MM.1S (cell line): Measurements from ENCODE around the gene KMT2E.
"Not testable (repeated sequence)": the region's sequence is repeated elsewhere in the genome, so short reads cannot be mapped to it uniquely, and the experiment has no call there.

Experiments used
- DNase-seq: peaks from one replicate; pipeline ENCODE4 v3.0.0-alpha.2; 2015
- H2AFZ ChIP-seq: fragments of 300-600 bp; sonication (generic); 2 replicates; pipeline ENCODE4 v1.6.0; 2016; ENCODE audit warnings: antibody characterized with exemption, low read length
- H3F3A ChIP-seq: fragments of 300-600 bp; sonication (generic); 2 replicates; pipeline ENCODE4 v1.6.1; 2016; ENCODE audit warnings: mild to moderate bottlenecking, antibody characterized with exemption, low read length, moderate library complexity, mixed read lengths; ENCODE audit not compliant: insufficient read depth
- H3K27ac ChIP-seq: fragments of 300-600 bp; sonication (generic); 2 replicates; pipeline ENCODE4 v1.5.1; 2016; ENCODE audit warnings: mild to moderate bottlenecking, low read length
- H3K27me3 ChIP-seq: fragments of 300-600 bp; sonication (generic); replicated peaks from 2 replicates; pipeline ENCODE4 v1.6.0; 2016; ENCODE audit warnings: low read length; ENCODE audit not compliant: insufficient read depth
- H3K36me3 ChIP-seq: fragments of 300-600 bp; sonication (generic); replicated peaks from 2 replicates; pipeline ENCODE4 v1.6.1; 2016; ENCODE audit warnings: mild to moderate bottlenecking, low read length, mixed read lengths; ENCODE audit not compliant: insufficient read depth
- H3K4me1 ChIP-seq: fragments of 300-600 bp; sonication (generic); 2 replicates; pipeline ENCODE4 v1.6.1; 2016; ENCODE audit warnings: low read length, mixed read lengths
- H3K4me2 ChIP-seq: fragments of 300-600 bp; sonication (generic); 2 replicates; pipeline ENCODE4 v1.6.0; 2016; ENCODE audit warnings: low read depth, low read length
- H3K4me3 ChIP-seq: fragments of 300-600 bp; sonication (generic); 2 replicates; pipeline ENCODE4 v1.5.1; 2016; ENCODE audit warnings: low read length, mixed read lengths
- H3K79me2 ChIP-seq: fragments of 300-600 bp; sonication (generic); 2 replicates; pipeline ENCODE4 v1.6.1; 2016; ENCODE audit warnings: mixed run types, low read length, mixed read lengths
- H3K9ac ChIP-seq: fragments of 300-600 bp; sonication (generic); 2 replicates; pipeline ENCODE4 v1.6.1; 2016; ENCODE audit warnings: low read length, mixed read lengths
- H3K9me2 ChIP-seq: fragments of 300-600 bp; sonication (generic); replicated peaks from 2 replicates; pipeline ENCODE4 v1.6.1; 2016; ENCODE audit warnings: mild to moderate bottlenecking, low read length, mixed read lengths; ENCODE audit not compliant: insufficient read depth
- H3K9me3 ChIP-seq: fragments of 300-600 bp; sonication (generic); replicated peaks from 2 replicates; pipeline ENCODE4 v1.6.1; 2016; ENCODE audit warnings: mild to moderate bottlenecking, low read length, mixed read lengths; ENCODE audit not compliant: insufficient read depth
- H4K20me1 ChIP-seq: fragments of 300-600 bp; sonication (generic); 2 replicates; pipeline ENCODE4 v1.6.1; 2016; ENCODE audit warnings: mild to moderate bottlenecking, low read length, moderate library complexity, mixed read lengths; ENCODE audit not compliant: insufficient read depth
- CTCF ChIP-seq: fragments of 300-600 bp; sonication (generic); IDR thresholded peaks from 2 replicates; pipeline ENCODE4 v1.5.1; 2016; ENCODE audit warnings: antibody characterized with exemption, low read length, mixed read lengths
- EZH2 ChIP-seq: fragments of 300-600 bp; sonication (generic); optimal IDR thresholded peaks from 2 replicates; pipeline ENCODE3; 2017; ENCODE audit warnings: low read depth, mild to moderate bottlenecking, antibody characterized with exemption, low read length, mixed read lengths
- EZH2phosphoT487 ChIP-seq: fragments of 300-600 bp; sonication (generic); IDR thresholded peaks from 2 replicates; pipeline ENCODE4 v1.6.1; 2018; ENCODE audit warnings: antibody characterized with exemption, low read length

Gene KMT2E

GRCh38 chr7:104973227-104973626 is 40.8 kb upstream of the KMT2E start:
- Histone ChIP-seq H3K9me3 (no peaks in the 10 kb centered on the region), H3K4me2 (no peak overlapping the region), H3K27ac (no peak overlapping the region), H2AFZ (no peak overlapping the region), H3K79me2 (no peaks in the 10 kb centered on the region), H3K9me2 (no peaks in the 10 kb centered on the region), H3K4me1 (peaks cover 7% of the 10 kb centered on the region), H3K4me3 (no peak overlapping the region), H3F3A (no peaks in the 10 kb centered on the region), H4K20me1 (no peaks in the 10 kb centered on the region), H3K9ac (no peak overlapping the region), H3K27me3 (no peaks in the 10 kb centered on the region), H3K36me3 (no peaks in the 10 kb centered on the region)
- TF ChIP-seq CTCF, result no peak
- no peak for TF ChIP-seq EZH2phosphoT487
- no peak for TF ChIP-seq EZH2
- DNase-seq, result no peak

GRCh38 chr7:104973909-104974415 is 40.0 kb upstream of the KMT2E start:
- Histone ChIP-seq H4K20me1 (no peaks in the 10 kb centered on the region), H3K27ac (no peak overlapping the region), H3K27me3 (no peaks in the 10 kb centered on the region), H3K79me2 (no peaks in the 10 kb centered on the region), H3F3A (no peaks in the 10 kb centered on the region), H3K4me1 (peaks cover 7% of the 10 kb centered on the region), H3K9ac (no peak overlapping the region), H3K9me2 (no peaks in the 10 kb centered on the region), H3K9me3 (no peaks in the 10 kb centered on the region), H3K4me3 (no peak overlapping the region), H3K4me2 (no peak overlapping the region), H2AFZ (no peak overlapping the region), H3K36me3 (no peaks in the 10 kb centered on the region)
- no peak for DNase-seq
- TF ChIP-seq EZH2 (no peak), CTCF (no peak), EZH2phosphoT487 (no peak)

- DNase-seq, H3K27me3 ChIP-seq, H3F3A ChIP-seq, H3K79me2 ChIP-seq, H3K9me3 ChIP-seq, H3K4me1 ChIP-seq, H3K4me2 ChIP-seq, H3K27ac ChIP-seq, H3K9me2 ChIP-seq, H3K9ac ChIP-seq, H2AFZ ChIP-seq, H4K20me1 ChIP-seq, H3K36me3 ChIP-seq, H3K4me3 ChIP-seq: not testable (repeated sequence)
Observed at GRCh38 chr7:104975553-104975952, 38.5 kb upstream of the KMT2E start.

GRCh38 chr7:104976966-104977636 is 36.9 kb upstream of the KMT2E start:
- Histone ChIP-seq H3K27me3 (no peaks in the 10 kb centered on the region), H3K4me2 (no peak overlapping the region), H4K20me1 (no peaks in the 10 kb centered on the region), H3K36me3 (no peaks in the 10 kb centered on the region), H3K9ac (no peak overlapping the region), H3K4me1 (peaks cover 14% of the 10 kb centered on the region), H2AFZ (no peak overlapping the region), H3K27ac (no peak overlapping the region), H3F3A (peaks cover 9% of the 10 kb centered on the region), H3K9me2 (no peaks in the 10 kb centered on the region), H3K79me2 (0 out of 2 replicates have a peak, but pooled peaks cover 7% of the 10 kb centered on the region), H3K4me3 (no peak overlapping the region), H3K9me3 (no peaks in the 10 kb centered on the region)
- DNase-seq, result no peak
- TF ChIP-seq EZH2phosphoT487 (no peak), CTCF (no peak), EZH2 (no peak)
